Liver (tissue), 9 donors: ENCODE results near the gene GABBR2. TPM values are rescaled to one million over a fixed set of nuclear protein-coding genes. Genes with fewer than 3 reads are reported as not detected.

Experiments used
- DNase-seq: peaks from one replicate; pipeline ENCODE4 v3.0.0-alpha.2; 2017; ENCODE audit warnings: low spot score
- H3K27ac ChIP-seq, 2 donors: one replicate each; pipeline ENCODE4 v1.7.0; 2013; ENCODE audit warnings: inconsistent platforms in 2 of 2, low read length in 2 of 2, control low read depth in 1 of 2, low read depth in 1 of 2, mild to moderate bottlenecking in 1 of 2
- H3K27me3 ChIP-seq, 4 donors: one replicate each; pipeline versions ENCODE4 v1.6.1 to v1.7.0; 2013; ENCODE audit warnings: low read length in 3 of 4, inconsistent platforms in 1 of 4, mild to moderate bottlenecking in 1 of 4, moderate library complexity in 1 of 4; ENCODE audit not compliant: control insufficient read depth in 4 of 4, insufficient read depth in 4 of 4
- H3K36me3 ChIP-seq, 4 donors: one replicate each; pipeline versions ENCODE4 v1.6.1 to v1.7.0; 2013; ENCODE audit warnings: low read length in 3 of 4, mild to moderate bottlenecking in 3 of 4, low read depth in 1 of 4, moderate library complexity in 1 of 4; ENCODE audit not compliant: control insufficient read depth in 4 of 4, insufficient read depth in 3 of 4
- H3K4me1 ChIP-seq, 4 donors: one replicate each; pipeline versions ENCODE4 v1.6.1 to v1.7.0; 2013; ENCODE audit warnings: low read length in 3 of 4, mild to moderate bottlenecking in 3 of 4, moderate library complexity in 1 of 4; ENCODE audit not compliant: control insufficient read depth in 4 of 4, insufficient read depth in 4 of 4
- H3K4me3 ChIP-seq, 3 donors: one replicate each; pipeline versions ENCODE4 v1.6.1 to v1.7.0; 2013; ENCODE audit warnings: low read length in 3 of 3, control low read depth in 1 of 3, low read depth in 1 of 3, mild to moderate bottlenecking in 1 of 3
- H3K9ac ChIP-seq, 2 donors: one replicate each; pipeline ENCODE4 v1.7.0; 2013; ENCODE audit warnings: low read length in 2 of 2, mild to moderate bottlenecking in 2 of 2, moderate library complexity in 2 of 2, control low read depth in 1 of 2, low read depth in 1 of 2
- H3K9me3 ChIP-seq, 4 donors: one replicate each; pipeline versions ENCODE4 v1.6.1 to v1.7.0; 2013; ENCODE audit warnings: low read length in 3 of 4; ENCODE audit not compliant: control insufficient read depth in 4 of 4
- FOXA2 ChIP-seq: IDR thresholded peaks from 2 replicates; pipeline ENCODE4 v1.6.1; 2016; ENCODE audit warnings: antibody characterized with exemption
- HNF4G ChIP-seq: IDR thresholded peaks from 2 replicates; pipeline ENCODE4 v1.6.1; 2016; ENCODE audit warnings: antibody characterized with exemption
- JUND ChIP-seq, 2 donors: IDR thresholded peaks; 2 replicates each; pipeline ENCODE4 v1.6.1; 2016; ENCODE audit warnings: antibody characterized with exemption in 2 of 2
- RAD21 ChIP-seq, 2 donors: IDR thresholded peaks; 2 replicates each; pipeline ENCODE4 v1.6.1; 2016; ENCODE audit warnings: antibody characterized with exemption in 2 of 2, mild to moderate bottlenecking in 2 of 2
- RXRA ChIP-seq, 2 donors: IDR thresholded peaks; 2 replicates each; pipeline ENCODE4 v1.6.1; 2017 to 2018; ENCODE audit warnings: antibody characterized with exemption in 2 of 2, mild to moderate bottlenecking in 1 of 2
- TAF1 ChIP-seq: conservative IDR thresholded peaks from 2 replicates; pipeline ENCODE4 v1.6.1; 2016; ENCODE audit warnings: antibody characterized with exemption, mild to moderate bottlenecking
- YY1 ChIP-seq: IDR thresholded peaks from 2 replicates; pipeline ENCODE4 v1.6.1; 2016; ENCODE audit warnings: antibody characterized with exemption, mild to moderate bottlenecking
- WGBS: extraction: QIAGEN DNeasy Blood & Tissue Kit; methylation state at CpG from one replicate; pipeline ENCODE4 v1.1.7; 2013; 5-methylcytosine and 5-hydroxymethylcytosine counted together
- polyA plus RNA-seq, 2 donors: library from polyadenylated mRNA; stranded (reverse) in 1 of 2; unstranded in 1 of 2; fragments of 200-250 nt in 1 of 2; fragments of >200 nt in 1 of 2; fragmentation: Nextera tagmentation in 1 of 2; extraction: Ambion mirVana in 1 of 2; gene quantifications; one replicate each; pipeline versions ENCODE4 v1.2.1 to v1.2.3, GENCODE V29; 2013 to 2015
- total RNA-seq, 2 donors: library from RNA; depleted of rRNA; stranded (reverse); fragments of >200 nt; gene quantifications; one replicate each; pipeline ENCODE4 v1.2.3, GENCODE V29; 2014
- TF ChIP-seq, protein P1 (sequence below): fragments of 150-350 bp; IDR thresholded peaks from 2 replicates; pipeline ENCODE4 v1.5.1; 2017; ENCODE audit warnings: improper control_type of control experiment, low read depth, low read length; ENCODE audit not compliant: missing input control
- TF ChIP-seq, protein P2 (sequence below): IDR thresholded peaks from 2 replicates; pipeline ENCODE4 v1.6.1; 2016; ENCODE audit warnings: antibody characterized with exemption
- TF ChIP-seq, protein P3 (sequence below): IDR thresholded peaks from 2 replicates; pipeline ENCODE4 v1.6.1; 2016; ENCODE audit warnings: antibody characterized with exemption
- donor health status: healthy.
- donor health status: healthy.
- donor health status: healthy.
- donor health status: healthy.
- donor health status: healthy.

GABBR2 gene
- total and polyA plus RNA-seq, 4 donors, result 0.03 to 0.23 (median 0.08) TPM; not detected in 1

DNA sequence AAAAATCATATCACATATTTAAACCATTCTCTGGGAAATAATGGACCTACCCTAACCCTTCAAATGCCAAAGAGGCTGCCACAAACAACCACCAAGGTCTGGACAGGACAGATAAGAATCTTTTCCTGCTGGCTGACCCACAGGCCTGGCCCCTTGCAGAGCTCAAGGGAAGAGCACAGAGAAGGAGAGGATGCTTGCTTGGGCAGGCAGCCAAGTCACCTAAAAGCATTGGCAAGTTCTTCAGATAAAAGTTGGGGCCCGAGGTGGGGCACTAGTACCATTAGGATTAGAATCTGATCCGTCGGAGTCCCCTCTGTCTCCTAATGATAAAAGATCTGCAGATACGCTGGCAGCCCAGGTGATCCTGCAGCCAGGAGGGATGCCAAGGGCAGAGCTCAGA, 176.6 kb downstream of the GABBR2 start (continued):
- TF ChIP-seq, protein P1, sequence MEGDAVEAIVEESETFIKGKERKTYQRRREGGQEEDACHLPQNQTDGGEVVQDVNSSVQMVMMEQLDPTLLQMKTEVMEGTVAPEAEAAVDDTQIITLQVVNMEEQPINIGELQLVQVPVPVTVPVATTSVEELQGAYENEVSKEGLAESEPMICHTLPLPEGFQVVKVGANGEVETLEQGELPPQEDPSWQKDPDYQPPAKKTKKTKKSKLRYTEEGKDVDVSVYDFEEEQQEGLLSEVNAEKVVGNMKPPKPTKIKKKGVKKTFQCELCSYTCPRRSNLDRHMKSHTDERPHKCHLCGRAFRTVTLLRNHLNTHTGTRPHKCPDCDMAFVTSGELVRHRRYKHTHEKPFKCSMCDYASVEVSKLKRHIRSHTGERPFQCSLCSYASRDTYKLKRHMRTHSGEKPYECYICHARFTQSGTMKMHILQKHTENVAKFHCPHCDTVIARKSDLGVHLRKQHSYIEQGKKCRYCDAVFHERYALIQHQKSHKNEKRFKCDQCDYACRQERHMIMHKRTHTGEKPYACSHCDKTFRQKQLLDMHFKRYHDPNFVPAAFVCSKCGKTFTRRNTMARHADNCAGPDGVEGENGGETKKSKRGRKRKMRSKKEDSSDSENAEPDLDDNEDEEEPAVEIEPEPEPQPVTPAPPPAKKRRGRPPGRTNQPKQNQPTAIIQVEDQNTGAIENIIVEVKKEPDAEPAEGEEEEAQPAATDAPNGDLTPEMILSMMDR, result no peak
- no peak for TF ChIP-seq RXRA (IDR thresholded peaks at IDR 0.05)
- no peak for TF ChIP-seq RAD21 (IDR thresholded peaks at IDR 0.05)

DNA sequence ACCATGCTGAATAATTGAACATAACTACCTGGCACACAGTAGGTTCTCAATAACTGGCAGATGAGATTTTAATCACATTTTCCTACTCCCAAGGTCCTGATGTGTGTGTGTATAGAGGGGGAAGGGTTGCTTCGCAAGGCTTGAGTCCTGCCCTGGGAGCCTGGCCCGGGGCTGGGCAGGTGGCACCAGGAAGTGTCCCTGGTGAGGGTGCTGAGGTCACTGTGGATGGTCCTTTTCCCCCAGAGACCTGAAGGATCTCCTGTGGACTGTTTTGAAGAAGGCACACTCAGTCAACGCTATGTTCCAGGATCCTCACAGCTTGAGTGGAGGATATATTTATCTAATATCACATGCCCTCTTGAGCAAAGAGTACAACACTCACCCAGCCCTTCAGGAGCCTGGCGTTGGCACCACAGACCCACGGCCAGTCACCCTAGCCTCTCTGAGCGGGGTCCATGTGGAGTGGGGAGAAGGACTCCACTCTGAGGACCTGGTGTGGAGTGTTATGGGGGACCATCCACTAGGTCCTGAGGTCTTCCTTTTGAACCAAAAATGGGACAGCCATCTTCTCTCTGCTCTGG, 177.8 kb downstream of the GABBR2 start:
- H3K4me3 ChIP-seq, result no peak overlapping the region
- H3K9me3 ChIP-seq, result no peaks in the 10 kb centered on the region
- no peak overlapping the region for H3K27ac ChIP-seq
- no peak overlapping the region for H3K9ac ChIP-seq
- 81% methylated on average over 6 of the region's 6 CpGs for WGBS
- DNase-seq, result no peak
- no peaks in the 10 kb centered on the region for H3K27me3 ChIP-seq
- no peak for TF ChIP-seq TAF1
- TF ChIP-seq RXRA (IDR thresholded peaks at IDR 0.05), result no peak
- TF ChIP-seq FOXA2, result no peak
- TF ChIP-seq, protein P2, sequence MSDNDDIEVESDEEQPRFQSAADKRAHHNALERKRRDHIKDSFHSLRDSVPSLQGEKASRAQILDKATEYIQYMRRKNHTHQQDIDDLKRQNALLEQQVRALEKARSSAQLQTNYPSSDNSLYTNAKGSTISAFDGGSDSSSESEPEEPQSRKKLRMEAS, result no peak
- no peak for TF ChIP-seq RAD21 (IDR thresholded peaks at IDR 0.05)
- TF ChIP-seq JUND (IDR thresholded peaks at IDR 0.05), result no peak
- TF ChIP-seq, protein P3, sequence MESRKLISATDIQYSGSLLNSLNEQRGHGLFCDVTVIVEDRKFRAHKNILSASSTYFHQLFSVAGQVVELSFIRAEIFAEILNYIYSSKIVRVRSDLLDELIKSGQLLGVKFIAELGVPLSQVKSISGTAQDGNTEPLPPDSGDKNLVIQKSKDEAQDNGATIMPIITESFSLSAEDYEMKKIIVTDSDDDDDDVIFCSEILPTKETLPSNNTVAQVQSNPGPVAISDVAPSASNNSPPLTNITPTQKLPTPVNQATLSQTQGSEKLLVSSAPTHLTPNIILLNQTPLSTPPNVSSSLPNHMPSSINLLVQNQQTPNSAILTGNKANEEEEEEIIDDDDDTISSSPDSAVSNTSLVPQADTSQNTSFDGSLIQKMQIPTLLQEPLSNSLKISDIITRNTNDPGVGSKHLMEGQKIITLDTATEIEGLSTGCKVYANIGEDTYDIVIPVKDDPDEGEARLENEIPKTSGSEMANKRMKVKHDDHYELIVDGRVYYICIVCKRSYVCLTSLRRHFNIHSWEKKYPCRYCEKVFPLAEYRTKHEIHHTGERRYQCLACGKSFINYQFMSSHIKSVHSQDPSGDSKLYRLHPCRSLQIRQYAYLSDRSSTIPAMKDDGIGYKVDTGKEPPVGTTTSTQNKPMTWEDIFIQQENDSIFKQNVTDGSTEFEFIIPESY, result no peak
- TF ChIP-seq YY1, result no peak
- no peaks in the 10 kb centered on the region for H3K36me3 ChIP-seq
- no peaks in the 10 kb centered on the region for H3K4me1 ChIP-seq

DNA sequence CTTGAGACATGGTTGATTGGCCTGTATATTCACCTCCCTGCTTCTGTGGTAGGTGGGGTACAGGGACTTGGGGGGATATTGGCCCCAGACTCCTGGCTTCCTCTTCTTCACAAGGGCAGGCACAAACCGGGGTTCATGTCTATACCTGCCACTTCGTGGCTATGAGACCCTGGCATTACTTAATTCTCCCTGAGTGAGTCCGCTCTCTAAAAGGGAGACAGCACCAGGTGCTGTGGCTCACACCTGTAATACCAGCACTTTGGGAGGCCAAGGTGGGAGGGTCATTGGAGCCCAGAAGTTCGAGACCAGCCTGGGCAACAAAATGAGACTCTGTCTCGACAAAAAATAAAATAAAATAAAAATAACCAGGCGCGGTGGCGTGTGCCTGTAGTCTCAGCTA, 178.5 kb downstream of the GABBR2 start:
- Histone ChIP-seq H3K36me3 (no peaks in the 10 kb centered on the region), H3K9me3 (no peaks in the 10 kb centered on the region), H3K4me3 (no peak overlapping the region), H3K27ac (no peak overlapping the region), H3K9ac (no peak overlapping the region), H3K4me1 (no peaks in the 10 kb centered on the region), H3K27me3 (no peaks in the 10 kb centered on the region)
- WGBS, result 80% methylated on average over 8 of the region's 8 CpGs
- no peak for DNase-seq
- TF ChIP-seq, protein P1, result no peak
- TF ChIP-seq RAD21 (IDR thresholded peaks at IDR 0.05) (no peak), JUND (IDR thresholded peaks at IDR 0.05) (no peak), HNF4G (no peak), TAF1 (no peak), RXRA (IDR thresholded peaks at IDR 0.05) (no peak)
